Nephron (organoid): Measurements from ENCODE around the gene ARHGDIB.

Experiments
- H3K27ac Mint-ChIP-seq, 3 experiments: 2 replicates each; pipeline ENCODE4 v1.8.0; 2020; ENCODE audit warnings: mixed read lengths in 3 of 3, mild to moderate bottlenecking in 2 of 3, moderate library complexity in 1 of 3
- H3K27me3 Mint-ChIP-seq: 2 replicates; pipeline ENCODE4 v1.8.0; 2021; ENCODE audit warnings: low read depth, mild to moderate bottlenecking, moderate library complexity, mixed read lengths
- H3K36me3 Mint-ChIP-seq: 2 replicates; pipeline ENCODE4 v1.8.0; 2020; ENCODE audit warnings: low read depth, mixed read lengths
- H3K4me1 Mint-ChIP-seq: 2 replicates; pipeline ENCODE4 v1.8.0; 2020; ENCODE audit warnings: mixed read lengths
- H3K4me3 Mint-ChIP-seq, 3 experiments: 2 replicates each; pipeline ENCODE4 v1.8.0; 2020; ENCODE audit warnings: mild to moderate bottlenecking in 3 of 3, mixed read lengths in 3 of 3, moderate library complexity in 2 of 3
- H3K9me3 Mint-ChIP-seq: 2 replicates; pipeline ENCODE4 v1.8.0; 2020; ENCODE audit warnings: mixed read lengths
- TF ChIP-seq, protein P1 (sequence below), 3 experiments: fragments of 200-600 bp; sonication (generic); IDR thresholded peaks; one replicate each; pipeline ENCODE4 v1.5.0; 2021; ENCODE audit warnings: antibody characterized with exemption in 3 of 3; ENCODE audit not compliant: unreplicated experiment in 3 of 3

The ARHGDIB gene

DNA sequence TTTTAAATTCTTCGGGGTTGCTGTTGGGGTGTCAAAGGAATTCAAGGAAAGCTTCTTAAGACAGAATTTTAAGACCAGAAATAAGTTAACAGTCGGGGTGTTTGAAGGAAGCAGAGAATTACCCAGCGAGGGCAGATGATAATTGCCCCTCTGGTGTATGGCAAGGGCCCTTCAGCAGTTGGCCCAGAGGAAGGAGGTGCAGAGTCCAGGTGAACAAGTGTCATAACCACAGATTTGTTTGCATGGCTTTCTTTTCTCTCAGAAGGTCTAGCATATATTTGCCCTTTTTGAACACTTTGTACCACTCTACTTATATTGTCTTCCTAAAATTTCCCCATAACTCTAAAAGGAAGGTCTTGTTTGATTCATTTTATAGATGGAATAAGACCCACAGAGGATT lies 13.2 kb upstream of the ARHGDIB start:
- H3K4me3 Mint-ChIP-seq, result no peak overlapping the region
- TF ChIP-seq, protein P1, sequence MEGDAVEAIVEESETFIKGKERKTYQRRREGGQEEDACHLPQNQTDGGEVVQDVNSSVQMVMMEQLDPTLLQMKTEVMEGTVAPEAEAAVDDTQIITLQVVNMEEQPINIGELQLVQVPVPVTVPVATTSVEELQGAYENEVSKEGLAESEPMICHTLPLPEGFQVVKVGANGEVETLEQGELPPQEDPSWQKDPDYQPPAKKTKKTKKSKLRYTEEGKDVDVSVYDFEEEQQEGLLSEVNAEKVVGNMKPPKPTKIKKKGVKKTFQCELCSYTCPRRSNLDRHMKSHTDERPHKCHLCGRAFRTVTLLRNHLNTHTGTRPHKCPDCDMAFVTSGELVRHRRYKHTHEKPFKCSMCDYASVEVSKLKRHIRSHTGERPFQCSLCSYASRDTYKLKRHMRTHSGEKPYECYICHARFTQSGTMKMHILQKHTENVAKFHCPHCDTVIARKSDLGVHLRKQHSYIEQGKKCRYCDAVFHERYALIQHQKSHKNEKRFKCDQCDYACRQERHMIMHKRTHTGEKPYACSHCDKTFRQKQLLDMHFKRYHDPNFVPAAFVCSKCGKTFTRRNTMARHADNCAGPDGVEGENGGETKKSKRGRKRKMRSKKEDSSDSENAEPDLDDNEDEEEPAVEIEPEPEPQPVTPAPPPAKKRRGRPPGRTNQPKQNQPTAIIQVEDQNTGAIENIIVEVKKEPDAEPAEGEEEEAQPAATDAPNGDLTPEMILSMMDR (IDR thresholded peaks at IDR 0.05; ENCODE audit: unreplicated experiment in 3 of 3), result no peak
- no peaks in the 10 kb centered on the region for H3K27me3 Mint-ChIP-seq
- no peaks in the 10 kb centered on the region for H3K4me1 Mint-ChIP-seq
- no peak overlapping the region for H3K27ac Mint-ChIP-seq
- H3K36me3 Mint-ChIP-seq, result no peaks in the 10 kb centered on the region
- H3K9me3 Mint-ChIP-seq, result no peaks in the 10 kb centered on the region

DNA sequence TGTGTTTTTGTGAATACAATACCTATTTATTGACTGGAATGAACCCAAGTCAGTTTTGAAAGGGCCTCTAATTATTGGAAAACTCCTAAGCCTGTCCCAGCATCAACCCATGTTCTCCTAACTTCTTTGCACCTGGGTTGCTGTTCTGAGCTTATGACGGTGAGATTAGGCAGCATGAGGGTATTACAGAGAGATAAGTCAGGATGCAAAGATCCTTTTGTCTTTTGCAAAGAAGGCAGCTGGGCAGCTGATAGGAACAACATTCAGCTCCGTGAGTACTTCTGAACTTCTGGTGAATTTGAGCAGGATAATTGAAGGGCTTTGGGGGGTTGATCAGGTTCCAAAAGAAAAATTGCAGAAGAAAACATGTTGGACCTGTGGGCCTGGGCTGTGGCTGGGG lies 11.4 kb upstream of the ARHGDIB start, which contains the start of gene PDE6H:
TSS of gene PDE6H (plus strand) at position 227 of the 400 bp plus-strand sequence. CDS start 4,971 bp downstream, outside the sequence.
- H3K4me3 Mint-ChIP-seq, result no peak within 1 kb of the TSS
- no peaks in the 10 kb centered on the region for H3K4me1 Mint-ChIP-seq
- H3K36me3 Mint-ChIP-seq, result no peaks in the 10 kb centered on the region
- no peak within 1 kb of the TSS for H3K27ac Mint-ChIP-seq
- TF ChIP-seq, protein P1 (IDR thresholded peaks at IDR 0.05; ENCODE audit: unreplicated experiment in 3 of 3), result no peak
- H3K9me3 Mint-ChIP-seq, result no peaks in the 10 kb centered on the region
- no peaks in the 10 kb centered on the region for H3K27me3 Mint-ChIP-seq

DNA sequence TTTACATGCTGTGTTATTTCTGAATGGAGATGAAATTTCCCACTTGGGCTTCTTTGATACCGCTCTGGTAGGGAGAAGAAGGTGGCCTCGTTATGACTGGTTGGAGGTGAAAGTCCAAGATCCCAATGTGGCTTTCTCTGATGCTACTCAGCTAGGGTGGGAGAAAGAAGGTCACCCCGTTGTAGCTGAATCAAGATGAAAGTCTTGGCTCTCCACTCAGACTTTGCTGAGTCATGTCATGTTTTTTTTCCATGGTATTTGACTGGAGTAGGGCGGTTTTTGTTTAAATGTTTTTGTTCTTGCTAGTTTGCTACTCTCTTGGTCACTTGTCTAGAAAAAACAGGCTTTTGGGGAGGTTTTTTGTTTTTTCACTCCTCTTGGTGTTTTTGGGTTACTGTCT lies 9.1 kb upstream of the ARHGDIB start:
- no peaks in the 10 kb centered on the region for H3K9me3 Mint-ChIP-seq
- no peaks in the 10 kb centered on the region for H3K36me3 Mint-ChIP-seq
- no peak overlapping the region for H3K27ac Mint-ChIP-seq
- no peak overlapping the region for H3K4me3 Mint-ChIP-seq
- no peaks in the 10 kb centered on the region for H3K4me1 Mint-ChIP-seq
- TF ChIP-seq, protein P1 (IDR thresholded peaks at IDR 0.05; ENCODE audit: unreplicated experiment in 3 of 3), result no peak
- no peaks in the 10 kb centered on the region for H3K27me3 Mint-ChIP-seq

DNA sequence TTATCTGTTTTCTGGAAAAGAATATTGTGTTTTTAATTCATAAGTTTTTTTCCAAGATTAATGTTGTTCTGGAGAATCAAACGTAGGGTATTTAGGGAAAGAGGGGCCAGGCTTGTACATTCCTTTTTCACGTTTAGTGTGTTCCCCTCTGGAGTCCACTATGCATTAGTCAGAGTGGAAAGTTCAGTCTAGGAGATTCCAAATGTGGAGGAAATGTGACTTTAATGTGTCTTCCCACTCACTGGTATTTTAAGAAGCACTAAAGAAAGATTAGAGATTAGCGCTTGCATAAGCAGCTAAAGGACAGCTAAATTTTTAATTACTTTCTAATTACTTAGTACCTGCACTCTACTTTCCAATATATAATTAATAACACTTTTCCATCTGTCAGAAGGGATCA lies 7.1 kb upstream of the ARHGDIB start:
- no peaks in the 10 kb centered on the region for H3K27me3 Mint-ChIP-seq
- H3K36me3 Mint-ChIP-seq, result no peaks in the 10 kb centered on the region
- TF ChIP-seq, protein P1 (IDR thresholded peaks at IDR 0.05; ENCODE audit: unreplicated experiment in 3 of 3), result no peak
- H3K4me1 Mint-ChIP-seq, result no peaks in the 10 kb centered on the region
- no peak overlapping the region for H3K4me3 Mint-ChIP-seq
- no peak overlapping the region for H3K27ac Mint-ChIP-seq
- no peaks in the 10 kb centered on the region for H3K9me3 Mint-ChIP-seq

DNA sequence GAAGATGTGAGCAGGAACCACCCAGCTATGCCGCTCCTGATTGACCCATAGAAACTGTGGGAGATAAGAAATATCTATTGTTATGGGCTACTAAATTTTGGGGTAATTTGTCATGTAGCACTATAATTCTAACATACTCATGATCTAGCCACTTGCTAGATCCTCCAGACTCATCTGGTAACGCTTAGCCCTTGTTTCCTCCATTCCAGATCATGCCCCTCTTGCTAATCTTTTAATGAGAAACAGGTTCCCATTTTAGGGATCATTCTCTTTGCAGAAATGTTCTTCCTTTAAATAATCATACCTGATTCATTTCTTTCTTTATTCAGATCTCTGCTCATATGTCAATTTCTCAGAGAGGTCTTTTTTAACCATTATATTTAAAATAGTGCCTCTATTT lies 3.8 kb upstream of the ARHGDIB start:
- Mint-ChIP-seq H3K36me3 (no peaks in the 10 kb centered on the region), H3K9me3 (no peaks in the 10 kb centered on the region), H3K4me3 (no peak overlapping the region), H3K4me1 (peaks cover 12% of the 10 kb centered on the region), H3K27ac (no peak overlapping the region), H3K27me3 (no peaks in the 10 kb centered on the region)
- TF ChIP-seq, protein P1 (IDR thresholded peaks at IDR 0.05; ENCODE audit: unreplicated experiment in 3 of 3), result no peak

DNA sequence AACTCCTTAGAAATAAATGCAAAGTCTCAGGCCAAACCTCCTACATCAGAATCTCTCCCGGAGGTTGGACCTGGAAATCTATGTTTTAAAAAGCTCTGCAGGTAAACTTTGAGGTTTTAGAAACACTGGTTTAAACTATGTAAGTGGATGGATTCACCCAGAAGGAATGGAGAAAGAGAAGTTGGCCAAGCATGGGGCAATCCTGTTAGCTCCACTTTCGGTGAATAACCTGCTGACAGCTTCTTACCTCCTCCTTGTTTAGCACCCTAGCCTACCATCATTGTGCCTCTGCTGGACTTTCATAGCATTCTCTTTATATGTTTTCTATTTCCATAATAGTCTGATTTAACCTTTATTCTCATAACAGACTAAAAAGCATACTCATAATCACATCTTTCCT lies 3.0 kb upstream of the ARHGDIB start:
- Mint-ChIP-seq H3K27ac (no peak overlapping the region), H3K9me3 (no peaks in the 10 kb centered on the region), H3K4me3 (no peak overlapping the region), H3K36me3 (no peaks in the 10 kb centered on the region), H3K4me1 (peaks cover 12% of the 10 kb centered on the region), H3K27me3 (no peaks in the 10 kb centered on the region)
- TF ChIP-seq, protein P1 (IDR thresholded peaks at IDR 0.05; ENCODE audit: unreplicated experiment in 3 of 3), result no peak
